HG02884 (cell line): ENCODE measurements around the gene LRMDA.

ENCODE experiments used
- ATAC-seq: cut with Tn5 transposase; IDR thresholded peaks from one replicate; pipeline ENCODE4 v1.9.1; 2021; ENCODE audit warnings: mild to moderate bottlenecking, moderate library complexity; ENCODE audit not compliant: unreplicated experiment

LRMDA gene

GRCh38 chr10:75803121-75803520, 371.7 kb downstream of the LRMDA start:
- no peak for ATAC-seq

GRCh38 chr10:75803816-75804552, 372.6 kb downstream of the LRMDA start:
- no peak for ATAC-seq

GRCh38 chr10:75806186-75806585, 374.8 kb downstream of the LRMDA start:
- ATAC-seq, result no peak

GRCh38 chr10:75807456-75807855, 376.0 kb downstream of the LRMDA start:
- no peak for ATAC-seq

- ATAC-seq, result no peak
Observed at GRCh38 chr10:75809003-75809402, 377.6 kb downstream of the LRMDA start.

GRCh38 chr10:75814014-75814413, 382.6 kb downstream of the LRMDA start:
- ATAC-seq, result no peak

GRCh38 chr10:75815066-75815465, 383.6 kb downstream of the LRMDA start:
- no peak for ATAC-seq

- ATAC-seq, result no peak
Observed at GRCh38 chr10:75817198-75817597, 385.8 kb downstream of the LRMDA start.

- no peak for ATAC-seq
Observed at GRCh38 chr10:75818552-75818951, 387.1 kb downstream of the LRMDA start.

GRCh38 chr10:75825235-75825634, 393.8 kb downstream of the LRMDA start:
- ATAC-seq, result no peak

GRCh38 chr10:75825661-75826060, 394.2 kb downstream of the LRMDA start:
- ATAC-seq, result no peak

GRCh38 chr10:75826846-75827245, 395.4 kb downstream of the LRMDA start:
- no peak for ATAC-seq

GRCh38 chr10:75827587-75828021, 396.2 kb downstream of the LRMDA start:
- ATAC-seq, result no peak

- ATAC-seq, result no peak
Observed at GRCh38 chr10:75828413-75828812, 397.0 kb downstream of the LRMDA start.

GRCh38 chr10:75836064-75836463, 404.6 kb downstream of the LRMDA start:
- ATAC-seq, result no peak

- no peak for ATAC-seq
Observed at GRCh38 chr10:75838486-75838885, 407.1 kb downstream of the LRMDA start.

GRCh38 chr10:75839020-75839419, 407.6 kb downstream of the LRMDA start:
- no peak for ATAC-seq

- ATAC-seq, result no peak
Observed at GRCh38 chr10:75841266-75841665, 409.8 kb downstream of the LRMDA start.

- ATAC-seq, result no peak
Observed at GRCh38 chr10:75845176-75845947, 413.9 kb downstream of the LRMDA start.

GRCh38 chr10:75847477-75847876, 416.1 kb downstream of the LRMDA start:
- no peak for ATAC-seq

GRCh38 chr10:75851580-75852345, 420.3 kb downstream of the LRMDA start:
- ATAC-seq, result no peak
